HFF-Myc (cell line): ENCODE results near the gene KCNQ1.

ENCODE experiments used
- DNase-seq: peaks from one replicate; pipeline ENCODE4 v3.0.0-alpha.2; 2011; ENCODE audit warnings: low read depth; ENCODE audit errors: extremely low read depth
- H3K4me3 ChIP-seq: replicated peaks from 2 replicates; pipeline ENCODE4 v1.5.1; 2011; ENCODE audit warnings: low read depth, mild to moderate bottlenecking, control low read depth, low read length
- TF ChIP-seq, protein P1 (sequence below): IDR thresholded peaks from 2 replicates; pipeline ENCODE4 v1.5.1; 2012; ENCODE audit warnings: mild to moderate bottlenecking, low read depth, low read length, control low read depth; ENCODE audit errors: missing control alignments

Gene KCNQ1

DNA sequence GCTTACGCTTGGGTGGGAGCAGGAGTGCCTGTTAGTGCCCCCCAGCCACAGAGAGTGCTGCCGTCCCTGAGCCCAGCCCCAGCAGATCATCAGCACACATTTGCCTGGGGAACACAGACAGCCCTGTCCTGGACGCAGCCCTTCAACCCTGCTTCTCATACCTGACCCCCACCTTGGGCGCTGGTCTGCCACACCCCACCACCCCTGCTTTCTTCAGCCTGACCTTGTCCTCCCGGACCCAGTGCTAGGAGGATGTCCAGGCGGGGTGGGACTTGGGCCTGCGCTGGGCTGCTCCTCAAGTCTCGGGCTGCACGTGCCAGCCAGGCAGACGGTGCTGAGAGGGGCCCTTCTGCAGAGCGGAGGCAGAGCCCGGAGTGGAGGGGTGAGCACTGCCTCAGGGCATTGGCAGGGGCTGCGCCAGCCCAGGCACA is 135.8 kb downstream of the KCNQ1 start:
- DNase-seq, result no peak
- H3K4me3 ChIP-seq, result no peak overlapping the region
- TF ChIP-seq, protein P1, sequence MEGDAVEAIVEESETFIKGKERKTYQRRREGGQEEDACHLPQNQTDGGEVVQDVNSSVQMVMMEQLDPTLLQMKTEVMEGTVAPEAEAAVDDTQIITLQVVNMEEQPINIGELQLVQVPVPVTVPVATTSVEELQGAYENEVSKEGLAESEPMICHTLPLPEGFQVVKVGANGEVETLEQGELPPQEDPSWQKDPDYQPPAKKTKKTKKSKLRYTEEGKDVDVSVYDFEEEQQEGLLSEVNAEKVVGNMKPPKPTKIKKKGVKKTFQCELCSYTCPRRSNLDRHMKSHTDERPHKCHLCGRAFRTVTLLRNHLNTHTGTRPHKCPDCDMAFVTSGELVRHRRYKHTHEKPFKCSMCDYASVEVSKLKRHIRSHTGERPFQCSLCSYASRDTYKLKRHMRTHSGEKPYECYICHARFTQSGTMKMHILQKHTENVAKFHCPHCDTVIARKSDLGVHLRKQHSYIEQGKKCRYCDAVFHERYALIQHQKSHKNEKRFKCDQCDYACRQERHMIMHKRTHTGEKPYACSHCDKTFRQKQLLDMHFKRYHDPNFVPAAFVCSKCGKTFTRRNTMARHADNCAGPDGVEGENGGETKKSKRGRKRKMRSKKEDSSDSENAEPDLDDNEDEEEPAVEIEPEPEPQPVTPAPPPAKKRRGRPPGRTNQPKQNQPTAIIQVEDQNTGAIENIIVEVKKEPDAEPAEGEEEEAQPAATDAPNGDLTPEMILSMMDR, result no peak

DNA sequence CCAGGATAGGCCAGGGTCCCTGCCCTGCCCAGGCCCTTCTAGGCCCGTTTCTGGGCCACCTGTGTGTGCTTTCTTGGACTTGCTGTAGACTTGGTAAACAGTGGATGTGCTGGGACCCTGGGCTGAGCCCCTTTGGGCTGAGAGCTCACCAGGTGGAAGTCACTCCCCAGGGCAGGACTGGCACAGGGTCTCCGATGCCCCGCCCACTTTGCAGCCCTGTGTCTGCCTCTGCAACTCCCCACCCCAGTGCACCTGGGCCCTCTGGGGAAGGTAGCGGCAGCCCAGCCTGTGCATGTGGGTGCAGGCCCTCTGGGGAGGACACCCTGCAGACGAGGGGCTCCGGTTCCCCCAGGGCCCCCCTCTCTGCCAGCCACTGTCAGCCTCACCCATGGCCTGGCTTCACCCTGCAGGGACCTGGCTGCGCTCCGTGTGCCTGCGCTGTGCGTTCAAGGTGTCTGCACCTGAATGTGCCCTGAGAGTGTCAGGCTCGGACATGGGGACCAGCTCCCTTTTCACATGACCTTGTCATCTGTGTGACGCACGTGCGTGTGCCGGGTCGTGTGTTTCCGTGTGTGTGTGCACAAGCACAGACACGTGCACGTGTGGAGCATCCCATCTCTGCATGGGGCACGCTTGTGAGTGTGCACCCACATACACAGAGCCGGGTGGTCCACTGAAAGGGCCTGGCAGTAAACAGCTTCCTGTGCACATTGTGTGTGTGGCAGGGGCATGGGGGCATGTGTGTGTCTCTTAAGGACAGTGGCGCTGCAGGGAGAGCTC is 136.5 kb downstream of the KCNQ1 start:
- TF ChIP-seq, protein P1, result no peak
- no peak overlapping the region for H3K4me3 ChIP-seq
- DNase-seq, result no peak

DNA sequence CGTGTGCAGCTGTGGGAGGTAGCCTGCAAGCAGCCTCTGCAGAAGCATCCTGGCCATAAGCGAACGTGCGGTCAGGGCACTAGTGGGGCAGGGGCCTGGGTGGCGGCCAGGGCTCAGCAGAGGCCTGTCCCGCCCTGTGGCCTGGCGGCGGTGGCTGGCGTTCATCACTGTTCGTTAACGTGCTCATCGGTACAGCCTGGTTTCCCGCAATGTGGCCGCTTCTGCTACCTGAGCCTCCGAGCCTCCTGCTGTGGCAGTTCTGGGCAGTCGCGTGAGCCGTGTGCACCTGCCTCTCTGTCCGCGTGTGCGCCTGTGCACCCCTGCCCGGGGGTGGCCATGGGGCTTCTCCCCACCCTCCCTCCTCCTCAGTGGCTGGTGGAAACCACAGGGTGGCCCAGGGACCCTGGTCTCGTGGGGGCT is 137.1 kb downstream of the KCNQ1 start:
- DNase-seq, result no peak
- TF ChIP-seq, protein P1, result no peak
- H3K4me3 ChIP-seq, result no peak overlapping the region

DNA sequence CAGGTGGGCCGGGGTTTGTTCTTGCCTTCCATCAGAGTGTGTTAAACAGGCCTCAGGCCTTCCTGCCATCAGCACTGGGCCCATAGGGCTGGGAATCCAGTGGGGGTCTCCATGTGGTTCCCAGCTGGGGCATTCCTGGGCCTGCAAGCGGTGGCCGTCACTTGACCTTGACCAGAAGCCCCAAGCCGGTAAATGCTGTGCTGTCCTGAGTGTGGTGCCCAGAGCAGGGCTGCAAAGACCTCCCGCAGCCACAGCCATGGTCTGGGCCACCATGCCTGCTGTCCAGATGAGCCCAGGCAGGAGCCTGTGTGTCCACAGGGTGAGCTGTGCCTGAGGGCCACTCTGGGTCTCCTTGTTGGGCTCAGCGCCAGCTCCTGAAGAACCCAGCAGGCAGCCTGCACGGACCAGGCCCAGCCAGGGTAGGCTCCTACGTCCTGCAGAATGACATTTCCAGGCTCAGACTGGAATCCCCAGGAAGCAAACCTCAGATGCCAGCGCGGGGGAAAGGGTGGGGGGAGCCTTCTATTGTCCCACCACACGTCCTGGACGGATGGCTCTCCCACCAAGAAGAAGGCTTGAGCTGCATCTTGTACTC is 137.6 kb downstream of the KCNQ1 start:
- no peak overlapping the region for H3K4me3 ChIP-seq
- DNase-seq, result no peak
- TF ChIP-seq, protein P1, result no peak

DNA sequence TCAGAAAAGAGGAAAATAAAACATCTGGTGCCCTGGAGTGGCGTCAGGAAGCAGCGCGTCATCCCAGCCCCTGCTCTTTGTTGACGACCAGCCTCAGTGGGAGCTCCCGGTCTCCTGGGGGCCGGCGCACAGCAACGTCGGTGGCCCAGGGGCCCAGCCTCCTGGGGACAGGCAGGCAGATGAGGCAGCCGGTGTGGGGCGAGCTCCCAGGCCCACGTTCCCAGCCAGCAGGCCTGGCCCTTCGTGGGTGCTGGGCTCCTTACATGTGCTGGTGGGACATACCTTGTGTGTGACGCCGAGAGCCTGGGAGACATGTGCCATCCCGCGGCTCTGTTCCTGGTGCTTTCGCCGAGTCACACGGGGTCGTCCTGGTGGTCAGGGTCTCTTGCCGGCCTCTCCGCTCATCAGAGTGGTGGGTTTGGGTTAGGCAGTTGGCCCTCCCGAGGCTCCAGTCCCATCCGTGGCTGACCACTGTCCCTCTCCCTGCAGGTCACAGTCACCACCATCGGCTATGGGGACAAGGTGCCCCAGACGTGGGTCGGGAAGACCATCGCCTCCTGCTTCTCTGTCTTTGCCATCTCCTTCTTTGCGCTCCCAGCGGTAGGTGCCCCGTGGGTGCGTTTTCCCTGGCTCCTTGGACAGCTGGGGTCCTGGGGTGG is 138.3 kb downstream of the KCNQ1 start:
- no peak for DNase-seq
- H3K4me3 ChIP-seq, result no peak overlapping the region
- TF ChIP-seq, protein P1, result no peak

DNA sequence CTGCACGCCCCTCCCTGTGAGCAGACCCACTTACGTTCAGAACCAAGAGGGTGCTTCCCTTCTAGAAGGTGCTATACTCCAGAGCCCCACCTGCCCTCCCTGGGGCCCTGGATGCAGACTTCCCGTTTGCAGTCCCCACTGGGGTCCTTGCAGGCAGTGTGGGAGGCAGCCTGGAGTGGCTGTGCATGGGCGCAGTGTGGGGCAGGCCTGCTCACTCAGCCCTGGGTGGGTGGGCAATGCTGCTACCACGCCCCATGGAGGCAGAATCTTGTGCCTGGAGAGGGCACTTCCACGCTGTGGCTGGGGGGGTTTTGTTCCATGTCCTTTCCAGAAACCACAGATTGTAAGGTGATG is 138.8 kb downstream of the KCNQ1 start:
- no peak overlapping the region for H3K4me3 ChIP-seq
- no peak for DNase-seq
- TF ChIP-seq, protein P1, result no peak
